DND-41 (cell line): ENCODE data around the gene ANO9.

ENCODE experiments used
- ATAC-seq: fragments of 200-7000 bp; cut with Tn5 transposase; 3 replicates; pipeline ENCODE4 v1.9.1; 2021; ENCODE audit warnings: low read depth; ENCODE audit not compliant: insufficient read depth
- DNase-seq: peaks from one replicate; pipeline ENCODE4 v3.0.0-alpha.2; 2020
- H2AFZ ChIP-seq: 2 replicates; pipeline ENCODE4 v1.6.0; 2012; ENCODE audit warnings: low read depth, low read length
- H3K27ac ChIP-seq: 2 replicates; pipeline ENCODE4 v1.5.1; 2012; ENCODE audit warnings: low read length, inconsistent platforms
- H3K27me3 ChIP-seq: fragments of 200-600 bp; sonication (generic); 2 replicates; pipeline ENCODE4 v1.6.0; 2012; ENCODE audit warnings: low read length, mild to moderate bottlenecking, inconsistent platforms; ENCODE audit not compliant: insufficient read depth, poor library complexity
- H3K36me3 ChIP-seq: 2 replicates; pipeline ENCODE4 v1.5.1; 2012; ENCODE audit warnings: low read length, inconsistent platforms; ENCODE audit not compliant: insufficient read depth
- H3K4me1 ChIP-seq: 2 replicates; pipeline ENCODE4 v1.5.1; 2012; ENCODE audit warnings: mild to moderate bottlenecking, low read length; ENCODE audit not compliant: insufficient read depth
- H3K4me2 ChIP-seq: 2 replicates; pipeline ENCODE4 v1.6.0; 2012; ENCODE audit warnings: mild to moderate bottlenecking, moderate library complexity, low read length, inconsistent platforms; ENCODE audit not compliant: insufficient read depth
- H3K4me3 ChIP-seq, 2 experiments: fragments of 200-600 bp in 1 of 2; shearing (Covaris generic) in 1 of 2; 2 replicates each; pipeline ENCODE4 v1.5.1; 2012 to 2016; ENCODE audit warnings: inconsistent platforms in 2 of 2, low read length in 2 of 2, mild to moderate bottlenecking in 2 of 2, low read depth in 1 of 2, moderate library complexity in 1 of 2
- H3K79me2 ChIP-seq: 2 replicates; pipeline ENCODE4 v1.6.0; 2012; ENCODE audit warnings: low read length, inconsistent platforms; ENCODE audit not compliant: insufficient read depth
- H3K9ac ChIP-seq: 2 replicates; pipeline ENCODE4 v1.6.0; 2012; ENCODE audit warnings: low read depth, mild to moderate bottlenecking, inconsistent platforms, low read length, moderate library complexity
- H3K9me3 ChIP-seq: 2 replicates; pipeline ENCODE4 v1.5.1; 2012; ENCODE audit warnings: low read length, moderate library complexity, mild to moderate bottlenecking, inconsistent platforms; ENCODE audit not compliant: insufficient read depth, severe bottlenecking
- H4K20me1 ChIP-seq: 2 replicates; pipeline ENCODE4 v1.6.0; 2012; ENCODE audit warnings: low read length; ENCODE audit not compliant: insufficient read depth
- CTCF ChIP-seq: IDR thresholded peaks from 2 replicates; pipeline ENCODE4 v1.5.1; 2012; ENCODE audit warnings: borderline replicate concordance, low read length, moderate library complexity, mild to moderate bottlenecking; ENCODE audit not compliant: poor library complexity, severe bottlenecking; ENCODE audit errors: extremely low read depth
- EZH2 ChIP-seq: IDR thresholded peaks from 3 replicates; pipeline ENCODE4 v1.6.1; 2012; ENCODE audit warnings: borderline replicate concordance, low read depth, mild to moderate bottlenecking, moderate library complexity, low read length, inconsistent platforms; ENCODE audit not compliant: severe bottlenecking

The ANO9 gene

GRCh38 chr11:409008-409599 is 32.7 kb downstream of the ANO9 start:
- Histone ChIP-seq H3K27me3 (no peaks in the 10 kb centered on the region), H3K36me3 (no peaks in the 10 kb centered on the region; the same call in 1 of the 2 replicates), H3K9me3 (no peaks in the 10 kb centered on the region), H2AFZ (no peak overlapping the region), H3K4me2 (no peak overlapping the region), H4K20me1 (peaks cover 9% of the 10 kb centered on the region; the same call in 1 of the 2 replicates), H3K4me1 (peaks cover 49% of the 10 kb centered on the region), H3K9ac (no peak overlapping the region), H3K79me2 (peaks cover 10% of the 10 kb centered on the region), H3K27ac (no peak overlapping the region), H3K4me3 (no peak overlapping the region)
- DNase-seq, result no peak
- no peak for ATAC-seq
- TF ChIP-seq EZH2, result no peak
- TF ChIP-seq CTCF, result no peak

GRCh38 chr11:408154-409007 is 33.4 kb downstream of the ANO9 start:
- TF ChIP-seq EZH2, result no peak
- TF ChIP-seq CTCF, result no peak
- Histone ChIP-seq H4K20me1 (peaks cover 9% of the 10 kb centered on the region; the same call in 1 of the 2 replicates), H3K9me3 (no peaks in the 10 kb centered on the region), H3K4me1 (peaks cover 42% of the 10 kb centered on the region), H2AFZ (no peak overlapping the region), H3K36me3 (no peaks in the 10 kb centered on the region; the same call in 1 of the 2 replicates), H3K9ac (peak overlapping the region; percentile 34; the same call in 1 of the 2 replicates), H3K4me3 (peak overlapping the region in 1 of 2 experiments; percentile 50; a peak in 1 of 4 replicates), H3K79me2 (peaks cover 7% of the 10 kb centered on the region), H3K27ac (no peak overlapping the region; the same call in 1 of the 2 replicates), H3K27me3 (no peaks in the 10 kb centered on the region), H3K4me2 (peak overlapping the region; percentile 65)
- DNase-seq, result no peak
- ATAC-seq, result no peak

- Histone ChIP-seq H3K9ac (peak overlapping the region; percentile 34), H3K27ac (peak overlapping the region; percentile 65), H4K20me1 (peaks cover 9% of the 10 kb centered on the region; the same call in 1 of the 2 replicates), H3K4me2 (peak overlapping the region; percentile 65), H3K36me3 (no peaks in the 10 kb centered on the region; the same call in 1 of the 2 replicates), H3K79me2 (peaks cover 2% of the 10 kb centered on the region; the same call in 1 of the 2 replicates), H2AFZ (peak overlapping the region; percentile 65; the same call in 1 of the 2 replicates), H3K4me3 (peak overlapping the region in 1 of 2 experiments; percentile 50; a peak in 2 of 4 replicates), H3K27me3 (no peaks in the 10 kb centered on the region), H3K9me3 (no peaks in the 10 kb centered on the region), H3K4me1 (peaks cover 35% of the 10 kb centered on the region)
- TF ChIP-seq EZH2 (no peak), CTCF (no peak)
- DNase-seq (no peak), ATAC-seq (peak; percentile 2; the same call in 1 of the 3 replicates)
These were observed 34.1 kb downstream of the ANO9 start for GRCh38 chr11:407651-408123.
